HG02981 (cell line): ENCODE measurements around the gene PDGFA.

Source experiments
- ATAC-seq: cut with Tn5 transposase; IDR thresholded peaks from one replicate; pipeline ENCODE4 v1.9.1; 2021; ENCODE audit warnings: mild to moderate bottlenecking, moderate library complexity; ENCODE audit not compliant: unreplicated experiment

The PDGFA gene

GRCh38 chr7:463362-463781 lies 56.3 kb downstream of the PDGFA start:
- no peak for ATAC-seq

DNA sequence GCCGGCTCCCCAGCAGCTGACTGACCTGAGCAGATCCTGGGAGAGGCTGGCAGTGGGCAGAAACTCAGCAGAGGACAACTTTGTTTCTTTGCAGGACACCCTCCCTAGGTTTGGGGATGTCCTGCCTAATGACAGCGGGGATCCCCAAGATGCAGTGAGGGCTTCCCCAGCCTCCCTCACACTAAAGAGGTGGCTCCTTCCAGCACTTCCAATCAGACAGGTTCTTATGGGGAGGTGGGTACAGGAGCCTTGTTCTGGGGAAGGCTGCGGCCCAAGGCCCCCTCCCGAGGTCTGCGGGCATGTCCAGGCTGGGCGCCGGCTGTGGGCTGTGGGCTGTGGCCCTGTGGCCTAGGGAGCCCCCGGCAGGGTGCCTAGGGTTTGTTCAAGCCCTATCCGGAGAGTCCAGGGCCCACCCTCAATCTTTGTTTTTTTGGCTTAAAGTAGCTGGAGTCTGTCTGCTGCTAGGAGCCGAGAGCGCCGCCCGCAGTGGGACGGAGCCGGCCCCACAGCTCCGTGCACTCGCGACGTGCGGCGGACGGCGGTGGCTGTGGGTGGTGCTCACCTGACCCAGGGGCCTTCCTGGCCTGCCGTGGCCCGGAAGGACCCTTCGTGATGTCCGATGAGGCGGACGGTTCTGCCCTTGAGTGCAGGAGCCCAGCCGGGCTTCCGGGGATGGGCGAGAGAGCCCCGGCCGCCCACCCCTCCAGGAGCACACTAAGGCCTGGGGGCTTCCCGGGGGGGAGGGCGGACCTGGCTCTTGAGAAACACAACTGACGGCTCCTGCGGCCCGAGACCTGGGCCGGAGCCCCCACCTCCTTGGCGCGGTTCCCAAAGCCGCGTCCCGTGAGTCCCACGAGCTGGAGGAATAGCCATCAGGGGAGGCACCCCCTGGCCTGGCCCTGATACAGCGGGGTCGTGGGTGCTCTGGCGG lies 57.2 kb downstream of the PDGFA start:
- no peak for ATAC-seq

- ATAC-seq = no peak
Observed at GRCh38 chr7:461453-462172, 58.0 kb downstream of the PDGFA start.

DNA sequence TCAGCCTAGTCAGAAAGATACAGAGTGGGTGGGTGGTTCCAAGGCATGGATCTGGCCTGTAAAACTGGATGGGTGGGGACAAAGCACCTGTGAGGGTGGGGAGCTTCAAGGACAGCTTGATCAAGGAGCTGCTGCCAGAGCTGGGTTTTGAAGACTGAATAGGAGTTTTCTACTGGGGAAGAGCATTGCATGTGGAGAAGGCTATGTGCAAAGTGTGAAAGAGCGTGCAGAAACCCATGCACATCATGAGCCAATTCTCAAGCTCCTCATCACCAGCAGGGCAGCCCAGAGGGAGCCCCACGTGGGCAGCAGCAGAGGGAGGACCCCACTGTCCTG lies 58.6 kb downstream of the PDGFA start:
- ATAC-seq = no peak

- no peak for ATAC-seq
Observed at GRCh38 chr7:460374-461116, 59.1 kb downstream of the PDGFA start.

- ATAC-seq = no peak
Observed at GRCh38 chr7:459584-460373, 59.9 kb downstream of the PDGFA start.

- ATAC-seq = no peak
Observed at GRCh38 chr7:458511-459245, 61.0 kb downstream of the PDGFA start.

DNA sequence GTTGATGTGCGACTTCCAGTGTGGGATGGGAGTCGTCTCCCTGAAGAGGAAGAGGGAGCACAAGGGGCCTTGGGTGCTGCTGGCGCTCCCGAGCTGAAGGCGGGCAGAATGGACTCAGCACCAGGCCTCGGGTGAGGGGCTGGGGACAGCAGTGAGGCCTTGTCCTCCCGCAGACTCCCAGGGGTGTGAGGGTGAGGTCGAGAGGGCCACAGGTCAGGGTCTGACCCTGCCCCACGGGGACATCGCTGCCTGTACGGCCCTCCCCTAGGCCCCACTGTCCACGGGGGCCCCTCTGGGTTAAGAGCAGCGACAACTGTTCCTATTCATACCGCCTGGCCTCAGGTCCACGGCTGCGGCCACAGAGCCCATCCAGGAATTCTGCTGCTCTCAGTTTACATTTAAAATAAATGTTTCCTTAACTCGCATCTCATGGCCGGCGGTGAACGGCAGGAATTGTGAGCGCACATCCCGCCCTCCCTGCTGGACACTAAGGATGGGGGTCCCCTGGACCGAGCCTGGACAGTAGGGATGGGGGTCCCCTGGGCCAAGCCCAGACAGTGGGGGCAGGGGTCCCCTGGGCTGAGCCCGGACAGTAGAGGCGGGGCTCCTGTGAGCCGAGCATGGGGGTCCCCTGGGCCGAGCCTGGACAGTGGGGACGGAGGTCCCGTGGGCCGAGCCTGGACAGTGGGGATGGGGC lies 61.7 kb downstream of the PDGFA start:
- ATAC-seq = no peak

GRCh38 chr7:455110-455928 lies 64.3 kb downstream of the PDGFA start:
- no peak for ATAC-seq

DNA sequence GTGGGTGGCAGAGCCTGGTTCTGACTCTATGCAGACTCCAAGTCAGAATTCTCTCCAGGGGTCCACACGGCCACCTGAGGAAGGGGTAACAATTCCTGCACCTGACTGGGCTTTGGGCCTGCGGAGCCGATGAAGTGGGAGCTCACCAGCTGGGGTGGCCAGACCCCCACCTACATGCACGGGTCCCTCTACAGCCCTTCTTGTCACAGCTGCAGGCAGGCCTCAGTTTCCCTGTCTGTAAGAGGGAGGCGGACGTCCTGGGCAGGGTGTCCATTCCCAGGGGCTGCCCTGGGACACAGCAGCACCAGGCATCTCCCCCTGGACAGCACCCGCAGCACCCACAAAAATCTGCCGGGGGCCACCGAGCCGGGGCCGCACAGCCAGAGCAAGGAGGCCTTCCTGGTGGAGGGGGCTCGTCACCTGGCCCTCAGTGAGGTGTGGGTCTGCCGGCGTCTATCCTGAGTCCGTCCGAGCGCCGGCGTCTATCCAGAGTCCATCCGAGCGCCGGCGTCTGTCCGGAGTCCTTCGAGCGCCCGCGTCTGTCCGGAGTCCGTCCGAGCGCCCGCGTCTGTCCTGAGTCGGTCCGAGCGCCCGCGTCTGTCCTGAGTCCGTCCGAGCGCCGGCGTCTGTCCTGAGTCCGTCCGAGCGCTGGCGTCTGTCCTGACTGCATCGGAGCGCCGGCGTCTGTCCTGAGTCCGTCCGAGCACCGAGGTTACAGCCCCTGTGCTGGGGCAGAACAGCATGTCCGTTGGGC lies 65.1 kb downstream of the PDGFA start:
- no peak for ATAC-seq

- ATAC-seq = no peak
Observed at GRCh38 chr7:453597-454306, 65.9 kb downstream of the PDGFA start.

DNA sequence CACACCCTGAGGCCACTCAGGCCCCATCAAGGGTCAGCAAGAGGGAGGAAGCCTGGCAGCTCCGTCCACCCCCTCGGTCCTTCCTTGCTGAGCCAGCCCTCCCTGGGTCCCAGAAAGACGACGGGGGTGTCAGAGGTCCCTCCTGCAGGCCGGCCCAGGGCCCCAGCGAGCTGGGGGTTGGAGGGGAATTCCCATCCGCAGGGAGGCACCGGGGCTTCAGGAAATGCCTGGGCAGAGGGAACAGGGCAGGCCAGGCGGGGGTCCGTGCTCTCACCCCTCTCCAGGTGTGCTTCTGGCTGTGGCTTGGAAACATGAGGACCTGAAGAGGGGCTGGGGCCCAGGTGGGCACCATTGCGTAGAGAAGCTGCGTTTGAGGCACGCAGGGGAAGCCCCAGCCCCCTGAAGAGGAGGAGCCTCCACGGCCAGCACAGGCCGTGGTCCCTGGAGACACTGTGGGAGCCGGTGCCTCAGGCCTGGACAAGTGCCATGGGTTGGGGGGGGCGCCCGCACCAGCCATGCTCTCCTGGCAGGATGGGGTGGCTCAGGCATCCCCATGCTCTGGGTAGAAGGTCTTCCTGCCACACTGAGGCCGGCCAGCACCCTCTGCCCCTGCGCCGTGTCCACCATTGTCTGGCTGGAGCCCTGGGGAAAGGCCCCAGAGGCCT lies 66.7 kb downstream of the PDGFA start:
- no peak for ATAC-seq

DNA sequence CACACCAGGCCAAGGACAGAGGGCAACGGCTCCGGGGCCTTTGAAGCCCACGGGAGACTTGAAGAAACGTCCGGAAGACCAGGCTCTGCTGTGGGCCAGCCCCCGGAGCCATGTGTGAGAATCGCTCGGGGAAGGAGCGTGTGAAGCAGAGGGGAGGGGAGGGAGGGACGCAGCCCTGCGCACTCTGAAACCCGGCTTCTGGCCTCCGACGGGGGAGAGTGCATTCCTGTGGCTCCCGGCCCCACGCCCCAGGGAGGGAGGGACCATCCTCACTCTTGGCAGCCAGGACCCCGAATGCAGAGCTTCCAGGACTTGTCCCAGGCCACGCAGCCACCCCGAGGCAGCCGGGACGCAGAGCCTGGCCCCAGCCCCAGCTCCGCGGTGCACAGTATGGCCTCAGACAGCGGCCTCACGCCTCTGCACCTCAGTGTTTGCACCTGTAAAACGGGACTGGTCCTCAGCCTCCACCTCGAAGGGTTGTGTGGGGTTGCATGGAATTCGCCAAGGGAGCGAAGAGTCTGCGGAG lies 67.4 kb downstream of the PDGFA start:
- no peak for ATAC-seq

DNA sequence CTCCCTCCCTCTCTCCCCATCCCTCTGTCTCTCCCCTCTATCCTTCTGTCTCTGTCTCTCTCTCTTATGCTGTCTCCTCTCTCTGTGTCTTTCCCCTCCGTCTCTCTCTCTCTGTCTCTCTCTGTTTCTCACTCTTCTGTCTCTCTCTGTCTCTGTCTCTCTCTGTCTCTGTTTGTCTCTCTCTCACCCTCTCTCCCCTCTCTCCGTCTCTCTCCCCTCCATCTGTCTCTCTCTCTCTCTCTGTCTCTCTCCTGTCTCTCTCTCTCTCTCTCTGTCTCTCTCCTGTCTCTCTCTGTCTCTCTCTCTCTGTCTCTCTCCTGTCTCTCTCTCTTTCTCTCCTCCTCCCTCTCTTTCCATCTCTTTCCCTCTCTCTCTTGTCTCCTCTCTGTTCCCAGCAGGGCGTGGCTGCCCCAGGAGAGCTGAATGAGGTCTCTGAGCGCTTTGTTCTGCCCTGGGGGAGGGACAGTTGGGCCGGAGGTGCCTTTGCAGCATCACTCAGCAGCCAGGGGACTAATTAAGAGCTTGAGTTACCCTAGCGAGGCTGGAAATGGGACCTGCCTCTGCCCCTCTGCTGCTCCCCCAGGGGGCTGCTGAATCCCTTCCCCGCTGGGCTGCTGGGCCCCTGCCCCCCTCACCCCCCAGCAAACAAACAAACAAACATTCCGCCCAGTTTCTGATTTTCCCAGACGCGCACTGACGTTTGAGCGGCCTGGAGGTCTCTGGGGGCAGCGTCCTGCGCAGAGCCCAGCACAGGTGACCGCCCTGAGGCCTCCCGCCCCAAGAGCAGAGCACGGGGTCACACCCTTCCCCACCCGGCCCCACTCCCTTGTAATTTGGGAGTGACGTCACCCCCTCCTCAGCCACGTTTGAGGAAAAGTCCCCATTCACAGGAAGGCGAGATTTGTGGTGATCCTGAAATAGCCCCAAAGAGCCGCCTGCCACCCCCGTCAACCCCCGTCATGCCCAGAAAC lies 68.1 kb downstream of the PDGFA start:
- no peak for ATAC-seq

DNA sequence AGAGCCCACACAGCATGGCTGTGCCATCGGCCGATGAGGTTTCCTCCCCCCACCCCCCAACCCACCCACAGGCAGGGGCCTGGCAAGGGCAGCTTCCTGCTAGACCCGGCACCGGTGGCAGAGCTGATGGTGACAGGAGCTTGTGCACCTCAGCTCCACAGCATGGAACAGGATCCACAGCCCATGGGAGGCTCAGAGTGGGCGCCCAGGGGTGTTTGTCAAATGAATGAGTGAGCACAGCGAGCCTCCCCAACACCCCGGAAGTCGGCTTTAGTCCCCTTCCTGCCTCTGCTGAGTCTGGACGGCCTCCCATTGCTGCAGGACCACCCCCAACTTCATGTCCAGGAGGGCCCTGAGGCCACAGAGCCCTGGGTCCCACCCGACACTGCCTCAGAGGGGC lies 68.9 kb downstream of the PDGFA start:
- ATAC-seq = no peak
